Ascending aorta (tissue), 2 donors: Measurements from ENCODE around the gene ATF6B. TPM values are rescaled to one million over a fixed set of nuclear protein-coding genes. Genes with fewer than 3 reads are reported as not detected.

Source experiments
- DNase-seq, 2 donors: peaks; one replicate each; pipeline ENCODE4 v3.0.0-alpha.2; 2019; ENCODE audit warnings: low spot score in 2 of 2
- H3K27ac ChIP-seq, 2 donors: fragments of 200-600 bp; sonication (generic); one replicate each; pipeline ENCODE4 v1.5.1; 2016 to 2017; ENCODE audit warnings: mild to moderate bottlenecking in 1 of 2
- H3K27me3 ChIP-seq: fragments of 200-600 bp; sonication (generic); one replicate; pipeline ENCODE4 v1.5.1; 2017
- H3K36me3 ChIP-seq, 2 donors: fragments of 200-600 bp; sonication (generic); one replicate each; pipeline ENCODE4 v1.5.1; 2016
- H3K4me1 ChIP-seq, 2 donors: fragments of 200-600 bp; sonication (generic); one replicate each; pipeline ENCODE4 v1.5.1; 2016 to 2017; ENCODE audit warnings: mild to moderate bottlenecking in 1 of 2
- H3K4me3 ChIP-seq, 2 donors: fragments of 200-600 bp; sonication (generic); one replicate each; pipeline ENCODE4 v1.5.1; 2016 to 2017; ENCODE audit warnings: mild to moderate bottlenecking in 1 of 2
- H3K9me3 ChIP-seq, 2 donors: fragments of 200-600 bp; sonication (generic); one replicate each; pipeline ENCODE4 v1.5.1; 2016
- intact Hi-C: fragments of 100-400 bp; cut with DNase I; formaldehyde crosslinking; loops from one replicate; pipeline ENCODE4 v1.15.1; 2023
- total RNA-seq: library from RNA; depleted of rRNA; stranded (reverse); fragments of >200 nt; gene quantifications from one replicate; pipeline ENCODE4 v1.1.0, GENCODE V29; 2016
- TF ChIP-seq, protein P1 (sequence below), 3 experiments: fragments of 200-600 bp in 2 of 3; fragments of 450-650 bp in 1 of 3; sonication (generic) in 2 of 3; IDR thresholded peaks; one replicate each; pipeline ENCODE4 v1.5.1; 2016 to 2019; ENCODE audit warnings: antibody characterized with exemption in 3 of 3, mild to moderate bottlenecking in 1 of 3, moderate library complexity in 1 of 3

Gene ATF6B
- total RNA-seq: 123 TPM

DNA sequence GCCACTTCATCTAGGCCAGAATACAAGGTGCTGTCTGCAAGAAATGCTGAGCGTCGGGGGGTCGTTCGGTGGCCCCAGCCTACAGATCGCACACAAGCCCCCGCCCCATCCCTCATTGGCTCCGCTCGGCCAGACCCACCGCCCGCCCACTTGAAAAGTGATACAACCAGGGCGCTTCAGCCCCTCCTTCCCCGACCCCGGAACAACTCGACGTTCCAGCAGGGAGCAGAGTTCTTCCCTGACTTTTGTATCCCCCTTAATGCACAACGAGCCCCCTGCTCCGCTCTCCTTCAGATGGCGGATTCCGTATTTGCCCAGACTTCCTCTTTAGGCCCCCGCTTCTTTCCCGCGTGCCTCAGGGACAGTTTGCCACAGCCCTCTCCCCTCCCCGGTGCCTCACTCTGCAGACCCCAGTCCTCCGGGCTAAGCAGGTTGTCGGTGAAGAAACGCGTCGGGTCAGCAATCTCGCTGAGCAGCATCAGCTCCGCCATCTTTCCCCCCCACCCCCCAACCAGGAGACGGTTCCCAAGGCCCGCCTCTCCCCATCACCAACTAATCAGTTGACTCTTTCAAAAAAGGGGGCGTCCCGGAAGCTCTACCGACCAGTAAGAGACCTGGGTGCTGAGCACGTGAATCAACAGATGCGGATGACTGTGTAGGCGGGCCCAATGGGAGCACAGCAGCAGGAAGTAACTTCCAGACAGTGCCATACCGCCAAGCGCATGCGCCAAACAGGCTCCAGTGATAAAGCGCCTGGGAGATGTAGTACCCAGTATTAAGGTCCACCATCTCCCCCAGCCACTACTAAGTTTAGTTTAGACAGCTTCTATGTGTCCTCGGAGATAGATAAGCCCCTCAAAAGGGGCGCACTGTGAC, at the start of gene ATF6B:
TSS of gene ATF6B (minus strand) at position 530 of the 876 bp plus-strand sequence. CDS start at position 491, 39 bp downstream.
- Histone ChIP-seq H3K4me3 (peak within 1 kb of the TSS; percentile 87 to 93), H3K27ac (peak within 1 kb of the TSS; percentile 89 to 92), H3K9me3 (no peaks in the 10 kb centered on the region), H3K36me3 (peaks cover 26 to 28% of the 10 kb centered on the region in 2 donors), H3K4me1 (peaks cover 19 to 25% of the 10 kb centered on the region in 2 donors), H3K27me3 (no peaks in the 10 kb centered on the region)
- TF ChIP-seq, protein P1, sequence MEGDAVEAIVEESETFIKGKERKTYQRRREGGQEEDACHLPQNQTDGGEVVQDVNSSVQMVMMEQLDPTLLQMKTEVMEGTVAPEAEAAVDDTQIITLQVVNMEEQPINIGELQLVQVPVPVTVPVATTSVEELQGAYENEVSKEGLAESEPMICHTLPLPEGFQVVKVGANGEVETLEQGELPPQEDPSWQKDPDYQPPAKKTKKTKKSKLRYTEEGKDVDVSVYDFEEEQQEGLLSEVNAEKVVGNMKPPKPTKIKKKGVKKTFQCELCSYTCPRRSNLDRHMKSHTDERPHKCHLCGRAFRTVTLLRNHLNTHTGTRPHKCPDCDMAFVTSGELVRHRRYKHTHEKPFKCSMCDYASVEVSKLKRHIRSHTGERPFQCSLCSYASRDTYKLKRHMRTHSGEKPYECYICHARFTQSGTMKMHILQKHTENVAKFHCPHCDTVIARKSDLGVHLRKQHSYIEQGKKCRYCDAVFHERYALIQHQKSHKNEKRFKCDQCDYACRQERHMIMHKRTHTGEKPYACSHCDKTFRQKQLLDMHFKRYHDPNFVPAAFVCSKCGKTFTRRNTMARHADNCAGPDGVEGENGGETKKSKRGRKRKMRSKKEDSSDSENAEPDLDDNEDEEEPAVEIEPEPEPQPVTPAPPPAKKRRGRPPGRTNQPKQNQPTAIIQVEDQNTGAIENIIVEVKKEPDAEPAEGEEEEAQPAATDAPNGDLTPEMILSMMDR (IDR thresholded peaks at IDR 0.05): no peak
- peak; percentile 99 to 100 for DNase-seq
- intact Hi-C loops: loop anchor here (1.0 to 5.0 kb wide), 2 partner anchors 41 to 69 kb away; no protein-coding TSS in a partner anchor

DNA sequence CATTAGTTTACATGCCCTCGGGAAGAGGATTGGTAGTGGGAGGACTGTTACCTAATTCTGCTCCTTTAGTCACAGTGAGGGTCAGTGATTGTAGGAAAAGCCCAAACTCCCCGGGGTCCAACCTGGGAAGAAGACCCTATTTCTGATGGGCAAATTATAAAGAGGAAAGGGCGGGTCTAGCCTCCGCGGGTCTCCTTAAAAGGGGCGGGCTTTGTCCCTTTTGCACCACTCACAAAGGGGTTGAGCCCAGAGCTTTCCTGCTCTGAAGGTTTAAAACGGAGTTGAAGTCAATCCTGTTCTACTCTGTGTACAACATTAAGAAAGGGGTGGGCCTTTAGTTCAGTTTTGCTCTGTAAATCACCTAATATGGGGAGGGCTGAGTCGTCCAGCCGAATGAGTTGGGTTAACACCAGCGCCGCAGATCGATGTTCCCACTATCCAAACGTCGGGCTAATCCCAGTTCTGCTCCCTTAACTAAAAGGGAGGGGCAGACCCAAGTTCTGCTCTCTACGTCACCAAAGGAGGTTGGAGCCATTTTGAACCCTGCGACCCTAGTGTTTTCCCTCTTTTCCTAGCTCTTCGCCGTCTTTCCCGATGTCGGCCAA, 49.2 kb upstream of the ATF6B start:
- TF ChIP-seq, protein P1 (IDR thresholded peaks at IDR 0.05): no peak
- peaks cover 9 to 27% of the 10 kb centered on the region in 2 donors for H3K4me1 ChIP-seq
- intact Hi-C loops: loop anchor here (1.0 to 10.0 kb wide), 6 partner anchors 18 to 1240 kb away; partner anchors contain the start of genes BRD2, C6orf47, CSNK2B and CUTA

DNA sequence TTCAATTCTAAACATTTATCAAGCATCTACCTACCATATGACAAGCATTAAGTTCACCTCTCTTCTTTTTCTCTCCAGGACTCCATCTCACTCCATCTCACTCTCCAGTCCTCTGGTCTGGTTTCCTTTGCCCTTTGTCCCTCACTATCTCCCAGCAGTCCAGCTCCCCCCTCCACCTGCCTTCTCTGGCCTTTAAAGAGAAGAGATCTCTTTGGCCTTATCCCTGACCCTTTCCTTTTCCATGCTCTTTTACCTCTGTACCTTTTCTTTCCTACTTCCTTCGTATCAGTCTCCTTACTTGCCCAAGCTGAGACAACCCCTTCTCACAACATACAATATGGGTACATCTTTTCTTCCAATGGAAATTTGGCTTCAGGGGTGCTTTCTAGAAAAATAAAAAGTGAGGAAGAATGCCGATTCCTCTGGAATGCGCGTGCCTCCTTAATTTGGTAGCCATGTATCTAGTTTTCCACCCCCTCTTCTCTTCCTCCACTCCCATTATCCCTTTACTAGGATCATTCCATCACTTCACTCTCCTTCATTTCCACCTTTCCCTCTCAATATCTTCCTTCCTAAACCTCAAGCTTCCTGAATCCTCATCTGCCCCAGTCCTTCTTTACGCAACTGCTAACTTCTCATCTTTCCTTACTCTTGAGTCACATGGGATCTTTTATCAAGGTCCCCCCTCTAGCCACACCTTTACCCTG, 48.6 kb upstream of the ATF6B start:
- Histone ChIP-seq H3K4me1 (peaks cover 9 to 27% of the 10 kb centered on the region in 2 donors), H3K27ac (peak overlapping the region; percentile 87 to 92), H3K36me3 (peaks cover 14 to 16% of the 10 kb centered on the region in 2 donors), H3K4me3 (peak overlapping the region; percentile 73 to 99), H3K27me3 (no peaks in the 10 kb centered on the region), H3K9me3 (no peaks in the 10 kb centered on the region)
- TF ChIP-seq, protein P1 (IDR thresholded peaks at IDR 0.05): no peak
- intact Hi-C loops: loop anchor here (1.0 to 10.0 kb wide), 7 partner anchors 19 to 1241 kb away; partner anchors contain the start of genes BRD2, C6orf47, CSNK2B and CUTA
- DNase-seq: no peak

More for the DNA sequence above, 49.2 kb upstream of the ATF6B start:
- DNase-seq: no peak
- H3K4me3 ChIP-seq: peak overlapping the region; percentile 73 to 99
- no peaks in the 10 kb centered on the region for H3K27me3 ChIP-seq
- H3K36me3 ChIP-seq: peaks cover 18 to 20% of the 10 kb centered on the region in 2 donors
- H3K9me3 ChIP-seq: no peaks in the 10 kb centered on the region
- H3K27ac ChIP-seq: peak overlapping the region; percentile 87 to 92

DNA sequence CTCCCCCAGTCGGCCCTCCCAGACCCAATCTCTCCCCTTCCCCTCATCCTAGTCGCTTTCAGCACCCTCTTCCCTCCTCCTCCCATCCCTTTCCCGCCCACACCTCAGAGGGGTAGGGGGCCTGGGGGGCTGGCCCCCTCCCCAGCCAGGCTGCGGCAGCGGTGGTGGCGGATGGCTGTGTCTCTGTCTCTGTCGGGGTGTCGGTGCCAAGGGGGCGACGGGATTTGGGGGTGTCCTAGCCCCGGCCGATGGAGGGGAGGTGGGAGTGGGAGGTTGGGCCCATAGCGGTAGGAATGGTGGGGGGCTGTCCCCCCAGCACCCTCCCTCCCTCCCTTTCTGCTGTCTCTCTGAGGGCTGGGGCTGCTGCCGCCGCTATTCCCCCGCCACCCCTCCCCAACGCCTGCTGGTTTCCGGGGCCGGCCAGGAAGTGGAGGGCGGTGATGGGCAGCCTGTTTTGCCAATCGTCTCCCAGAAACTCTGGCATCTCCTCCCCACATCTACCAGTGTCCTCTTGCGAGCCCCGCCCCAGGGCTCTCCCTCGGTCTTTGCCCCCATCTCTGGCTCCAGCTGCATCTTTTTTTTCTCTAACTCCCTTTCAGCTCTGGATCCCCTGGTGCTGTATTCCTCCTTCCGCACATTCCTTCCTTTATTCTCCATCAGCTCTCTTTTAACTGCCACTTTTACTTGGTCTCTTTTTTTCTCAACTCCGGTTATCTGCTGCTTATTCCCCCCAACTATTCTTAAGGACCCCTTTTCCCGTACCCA, 47.8 kb upstream of the ATF6B start, which contains the start of gene AGPAT1:
TSS of gene AGPAT1 (minus strand) at position 374 of the 765 bp plus-strand sequence. CDS start 4,588 bp downstream, outside the sequence.
- Histone ChIP-seq H3K36me3 (peaks cover 12 to 13% of the 10 kb centered on the region in 2 donors), H3K4me1 (peaks cover 9 to 27% of the 10 kb centered on the region in 2 donors), H3K27me3 (no peaks in the 10 kb centered on the region), H3K27ac (peak within 1 kb of the TSS; percentile 87 to 92), H3K9me3 (no peaks in the 10 kb centered on the region), H3K4me3 (peak within 1 kb of the TSS; percentile 73 to 99)
- peak; percentile 87 to 97 for DNase-seq
- TF ChIP-seq, protein P1 (IDR thresholded peaks at IDR 0.05): no peak
- intact Hi-C loops: loop anchor here (1.0 to 10.0 kb wide), 5 partner anchors 23 to 1241 kb away; partner anchors contain the start of genes BRD2, C6orf47, CSNK2B and CUTA
